Smooth muscle cell (in vitro differentiated cells): ENCODE results near the gene PDHX. TPM values are rescaled to one million over a fixed set of nuclear protein-coding genes. Genes with fewer than 3 reads are reported as not detected.

ENCODE experiments used
- DNase-seq: peaks from one replicate; lab custom pipeline; 2025; ENCODE audit not compliant: unreplicated experiment; lab: John Stamatoyannopoulos, UW
- H2AFZ ChIP-seq: fragments of 200-600 bp; sonication (generic); 2 replicates; pipeline ENCODE4 v1.6.0; 2016; ENCODE audit warnings: antibody characterized with exemption, low read depth, mild to moderate bottlenecking
- H3F3A ChIP-seq: fragments of 200-600 bp; sonication (generic); 2 replicates; pipeline ENCODE4 v1.6.0; 2017; ENCODE audit warnings: antibody characterized with exemption, low read depth
- H3K27ac ChIP-seq: fragments of 200-600 bp; sonication (generic); 2 replicates; pipeline ENCODE4 v1.5.1; 2016; ENCODE audit warnings: low read depth, mild to moderate bottlenecking
- H3K27me3 ChIP-seq: fragments of 200-600 bp; sonication (generic); 2 replicates; pipeline ENCODE4 v1.6.1; 2016; ENCODE audit warnings: low read depth, mild to moderate bottlenecking
- H3K36me3 ChIP-seq: fragments of 200-600 bp; sonication (generic); 2 replicates; pipeline ENCODE4 v1.5.1; 2016; ENCODE audit warnings: low read depth
- H3K4me1 ChIP-seq: fragments of 200-600 bp; sonication (generic); 2 replicates; pipeline ENCODE4 v1.5.1; 2016; ENCODE audit warnings: low read depth
- H3K4me2 ChIP-seq: fragments of 200-600 bp; sonication (generic); 2 replicates; pipeline ENCODE4 v1.6.0; 2016; ENCODE audit warnings: mild to moderate bottlenecking
- H3K4me3 ChIP-seq: fragments of 200-600 bp; sonication (generic); 2 replicates; pipeline ENCODE4 v1.5.1; 2016; ENCODE audit warnings: mild to moderate bottlenecking
- H3K79me2 ChIP-seq: fragments of 200-600 bp; sonication (generic); 2 replicates; pipeline ENCODE4 v1.6.0; 2016; ENCODE audit warnings: low read depth, mild to moderate bottlenecking
- H3K9ac ChIP-seq: fragments of 200-600 bp; sonication (generic); 2 replicates; pipeline ENCODE4 v1.6.0; 2016; ENCODE audit warnings: low read depth
- H3K9me3 ChIP-seq: fragments of 200-600 bp; sonication (generic); replicated peaks from 2 replicates; pipeline ENCODE4 v1.5.1; 2016; ENCODE audit warnings: low read depth
- H4K20me1 ChIP-seq: fragments of 200-600 bp; sonication (generic); 2 replicates; pipeline ENCODE4 v1.6.0; 2016; ENCODE audit warnings: low read depth
- WGBS: methylation state at CpG from one replicate; pipeline ENCODE4 v1.1.7; 2016; ENCODE audit warnings: low lambda C conversion rate; 5-methylcytosine and 5-hydroxymethylcytosine counted together
- polyA plus RNA-seq: library from polyadenylated mRNA; unstranded; fragments of >200 nt; fragmentation: Nextera tagmentation; extraction: Ambion mirVana; gene quantifications from 2 replicates; pipeline ENCODE4 v1.2.1, GENCODE V29; 2016
- total RNA-seq: library from RNA; depleted of rRNA; stranded (reverse); fragments of >200 nt; gene quantifications from 2 replicates; pipeline ENCODE4 v1.2.3, GENCODE V29; 2014
- TF ChIP-seq, protein P1 (sequence below): fragments of 200-600 bp; sonication (generic); IDR thresholded peaks from 2 replicates; pipeline ENCODE4 v1.5.1; 2017; ENCODE audit warnings: borderline replicate concordance, mild to moderate bottlenecking, antibody characterized with exemption; ENCODE audit not compliant: insufficient read depth, poor library complexity, severe bottlenecking

Gene PDHX
- total RNA-seq (56.7 and 100 TPM in 2 replicates), polyA plus RNA-seq (46.6 and 56.6 TPM in 2 replicates)

DNA sequence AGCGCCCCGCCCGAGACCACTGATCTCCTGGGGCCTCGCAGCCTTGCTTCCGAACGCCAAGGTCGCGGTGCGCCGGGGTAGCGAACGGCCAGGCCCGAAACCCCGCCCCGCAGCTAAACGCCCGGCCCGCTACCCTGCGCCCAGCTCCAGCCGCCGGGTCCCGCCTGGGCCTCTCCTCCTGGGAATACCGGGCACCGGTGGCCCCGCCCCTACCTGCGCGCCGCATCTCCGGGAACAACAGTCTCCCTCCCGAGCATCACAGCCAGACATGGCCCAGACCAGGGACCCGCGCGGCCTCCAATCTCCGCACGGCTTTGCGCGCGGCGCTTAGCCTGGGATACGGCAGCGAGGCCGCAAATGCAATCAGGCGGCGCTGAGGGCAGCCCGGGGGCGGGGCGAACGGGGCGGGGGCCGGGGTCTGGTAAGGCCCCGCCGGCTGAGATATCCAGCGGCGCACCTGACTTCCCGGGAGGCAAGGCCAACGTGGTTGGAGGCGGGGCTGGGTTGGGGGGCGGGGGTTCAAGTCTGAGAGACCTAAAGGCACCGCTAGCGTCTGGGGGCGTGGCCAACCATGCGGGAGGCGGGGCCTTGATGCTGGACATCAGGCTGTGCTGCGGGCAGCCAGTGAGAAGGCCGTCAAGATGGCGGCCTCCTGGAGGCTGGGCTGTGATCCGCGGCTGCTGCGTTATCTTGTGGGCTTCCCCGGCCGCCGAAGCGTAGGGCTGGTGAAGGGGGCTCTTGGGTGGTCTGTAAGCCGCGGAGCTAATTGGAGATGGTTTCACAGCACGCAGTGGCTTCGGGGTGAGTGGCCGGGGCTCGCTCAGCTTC lies at the start of gene PDHX, which contains the start of gene APIP:
Gene PDHX, plus strand, starts transcription at position 604 of the 828 bp plus-strand sequence. Its CDS starts 38 bp downstream, at position 642.
Gene APIP, minus strand, starts transcription at position 365 of the 828 bp plus-strand sequence. Its CDS starts 95 bp downstream, at position 270.
- peak within 1 kb of the TSS; percentile 94 for H2AFZ ChIP-seq
- H3K36me3 ChIP-seq: no peaks in the 10 kb centered on the region
- peak; percentile 90 for DNase-seq
- no peaks in the 10 kb centered on the region for H3K9me3 ChIP-seq
- peaks cover 13% of the 10 kb centered on the region for H3K4me1 ChIP-seq
- no peaks in the 10 kb centered on the region for H3K27me3 ChIP-seq
- under 1% methylated on average over 71 of the region's 79 CpGs for whole genome bisulfite sequencing
- no peaks in the 10 kb centered on the region for H3F3A ChIP-seq
- TF ChIP-seq, protein P1, sequence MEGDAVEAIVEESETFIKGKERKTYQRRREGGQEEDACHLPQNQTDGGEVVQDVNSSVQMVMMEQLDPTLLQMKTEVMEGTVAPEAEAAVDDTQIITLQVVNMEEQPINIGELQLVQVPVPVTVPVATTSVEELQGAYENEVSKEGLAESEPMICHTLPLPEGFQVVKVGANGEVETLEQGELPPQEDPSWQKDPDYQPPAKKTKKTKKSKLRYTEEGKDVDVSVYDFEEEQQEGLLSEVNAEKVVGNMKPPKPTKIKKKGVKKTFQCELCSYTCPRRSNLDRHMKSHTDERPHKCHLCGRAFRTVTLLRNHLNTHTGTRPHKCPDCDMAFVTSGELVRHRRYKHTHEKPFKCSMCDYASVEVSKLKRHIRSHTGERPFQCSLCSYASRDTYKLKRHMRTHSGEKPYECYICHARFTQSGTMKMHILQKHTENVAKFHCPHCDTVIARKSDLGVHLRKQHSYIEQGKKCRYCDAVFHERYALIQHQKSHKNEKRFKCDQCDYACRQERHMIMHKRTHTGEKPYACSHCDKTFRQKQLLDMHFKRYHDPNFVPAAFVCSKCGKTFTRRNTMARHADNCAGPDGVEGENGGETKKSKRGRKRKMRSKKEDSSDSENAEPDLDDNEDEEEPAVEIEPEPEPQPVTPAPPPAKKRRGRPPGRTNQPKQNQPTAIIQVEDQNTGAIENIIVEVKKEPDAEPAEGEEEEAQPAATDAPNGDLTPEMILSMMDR: no peak
- peaks cover 64% of the 10 kb centered on the region for H3K79me2 ChIP-seq
- H3K9ac ChIP-seq: peak within 1 kb of the TSS; percentile 93
- H4K20me1 ChIP-seq: peaks cover 20% of the 10 kb centered on the region
- H3K4me3 ChIP-seq: peak within 1 kb of the TSS; percentile 98
- H3K27ac ChIP-seq: peak within 1 kb of the TSS; percentile 93
- peak within 1 kb of the TSS; percentile 91 for H3K4me2 ChIP-seq

DNA sequence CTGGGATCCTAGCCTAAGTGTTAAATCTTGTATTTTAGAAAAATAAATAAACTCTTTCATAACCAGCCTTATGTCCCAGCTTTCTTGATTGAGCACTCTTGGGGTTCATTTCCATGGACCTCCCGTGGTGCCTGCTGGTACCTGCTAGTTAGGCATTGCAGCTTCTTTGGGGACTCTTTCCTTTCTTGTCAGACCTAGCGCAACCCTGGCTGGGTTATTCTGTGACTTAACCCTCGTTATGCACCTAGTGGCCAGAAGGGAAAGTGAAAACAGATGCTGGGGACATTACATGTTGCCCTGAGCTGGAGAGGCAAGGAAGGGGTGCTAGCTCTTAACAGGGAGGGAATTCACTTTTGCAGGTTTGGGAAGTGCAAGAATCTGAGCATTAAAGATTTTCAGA lies 47.0 kb upstream of the PDHX start:
- WGBS: 72% methylated on average over 3 of the region's 3 CpGs
- no peaks in the 10 kb centered on the region for H3K4me1 ChIP-seq
- H3K4me2 ChIP-seq: no peak overlapping the region
- H4K20me1 ChIP-seq: no peaks in the 10 kb centered on the region
- no peaks in the 10 kb centered on the region for H3K9me3 ChIP-seq
- no peaks in the 10 kb centered on the region for H3K36me3 ChIP-seq
- no peak overlapping the region for H3K9ac ChIP-seq
- H3K27ac ChIP-seq: no peak overlapping the region
- H2AFZ ChIP-seq: no peak overlapping the region
- no peaks in the 10 kb centered on the region for H3K79me2 ChIP-seq
- no peak for DNase-seq
- no peak overlapping the region for H3K4me3 ChIP-seq
- H3K27me3 ChIP-seq: no peaks in the 10 kb centered on the region
- no peaks in the 10 kb centered on the region for H3F3A ChIP-seq
- TF ChIP-seq, protein P1: no peak

DNA sequence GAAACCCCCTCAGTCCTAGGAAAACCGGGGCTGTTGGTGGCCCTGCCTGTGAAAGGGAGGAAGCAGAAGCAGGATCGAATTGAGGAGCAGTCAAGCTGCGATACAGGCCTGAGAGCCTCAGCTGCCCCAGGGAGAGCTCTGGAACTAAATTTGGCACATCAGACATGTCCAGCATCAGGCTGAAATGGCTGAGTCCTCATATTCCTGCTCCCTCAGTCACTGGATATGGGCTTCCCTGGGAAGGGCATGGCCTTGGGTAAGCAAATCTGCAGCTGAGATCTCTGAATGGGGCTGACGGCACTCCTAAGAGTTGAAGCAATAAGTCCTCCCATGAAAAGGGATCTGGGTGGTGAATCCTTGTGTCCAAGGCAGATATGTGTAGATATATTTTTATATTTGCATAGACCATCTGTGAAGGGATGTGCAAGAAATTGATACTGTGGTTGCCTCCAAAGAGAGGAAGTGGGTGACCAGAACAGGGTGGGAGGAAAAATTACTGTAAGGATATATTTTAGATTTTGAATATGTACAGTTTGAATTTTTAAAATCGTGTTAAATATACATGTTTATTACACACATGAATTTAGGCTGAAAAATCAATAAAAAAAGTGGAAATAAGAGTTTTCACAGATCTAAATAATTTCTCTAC lies 45.7 kb upstream of the PDHX start:
- no peaks in the 10 kb centered on the region for H3F3A ChIP-seq
- 93% methylated on average over 5 of the region's 5 CpGs for WGBS
- no peaks in the 10 kb centered on the region for H4K20me1 ChIP-seq
- TF ChIP-seq, protein P1: no peak
- H3K4me2 ChIP-seq: no peak overlapping the region
- no peak overlapping the region for H3K27ac ChIP-seq
- no peaks in the 10 kb centered on the region for H3K27me3 ChIP-seq
- no peaks in the 10 kb centered on the region for H3K36me3 ChIP-seq
- H3K9ac ChIP-seq: no peak overlapping the region
- H2AFZ ChIP-seq: no peak overlapping the region
- H3K79me2 ChIP-seq: no peaks in the 10 kb centered on the region
- no peaks in the 10 kb centered on the region for H3K9me3 ChIP-seq
- H3K4me1 ChIP-seq: no peaks in the 10 kb centered on the region
- H3K4me3 ChIP-seq: no peak overlapping the region
- DNase-seq: no peak
